GM21360 (cell line): Measurements from ENCODE around the gene HINFP.
"Not testable (repeated sequence)": the region's sequence is repeated elsewhere in the genome, so short reads cannot be mapped to it uniquely, and the experiment has no call there.

Experiments
- ATAC-seq: cut with Tn5 transposase; IDR thresholded peaks from one replicate; pipeline ENCODE4 v1.9.1; 2021; ENCODE audit warnings: mild to moderate bottlenecking, moderate library complexity; ENCODE audit not compliant: unreplicated experiment

Gene HINFP

GRCh38 chr11:119184399-119184798 lies 63.0 kb downstream of the HINFP start:
- ATAC-seq: not testable (repeated sequence)
